Kidney (tissue), 14 donors: Measurements from ENCODE around the gene ATAD3C. TPM values are rescaled to one million over a fixed set of nuclear protein-coding genes. Genes with fewer than 3 reads are reported as not detected.
A peak's percentile ranks its signal among the peaks of the same experiment; 100 is the strongest.

Experiments used
- DNase-seq, 5 donors: peaks; one replicate each; pipeline ENCODE4 v3.0.0-alpha.2; 2013 to 2020
- FAIRE-seq: peaks from 2 replicates; lab custom pipeline; 2012; peaks lifted over from hg19 to GRCh38; lab: Jason Lieb, UNC
- H3K27ac ChIP-seq, 2 donors: one replicate each; pipeline ENCODE4 v1.7.0; 2013; ENCODE audit warnings: low read depth in 2 of 2, low read length in 2 of 2, inconsistent platforms in 1 of 2
- H3K27me3 ChIP-seq: one replicate; pipeline ENCODE4 v1.7.1; 2013; ENCODE audit warnings: low read length, inconsistent platforms; ENCODE audit not compliant: control insufficient read depth, insufficient read depth
- H3K36me3 ChIP-seq, 3 donors: one replicate each; pipeline versions ENCODE4 v1.7.0 to v1.7.1; 2013; ENCODE audit warnings: low read length in 3 of 3, control low read depth in 1 of 3, inconsistent platforms in 1 of 3; ENCODE audit not compliant: insufficient read depth in 3 of 3, control insufficient read depth in 2 of 3
- H3K4me1 ChIP-seq, 3 donors: one replicate each; pipeline versions ENCODE4 v1.7.0 to v1.7.1; 2013; ENCODE audit warnings: low read length in 3 of 3, inconsistent platforms in 1 of 3, low read depth in 1 of 3; ENCODE audit not compliant: control insufficient read depth in 2 of 3, insufficient read depth in 2 of 3
- H3K4me3 ChIP-seq, 3 donors: one replicate each; pipeline versions ENCODE4 v1.7.0 to v1.8.1; 2013; ENCODE audit warnings: low read length in 3 of 3, control low read depth in 1 of 3, inconsistent platforms in 1 of 3
- H3K9ac ChIP-seq, 3 donors: one replicate each; pipeline versions ENCODE4 v1.7.0 to v1.7.1; 2013; ENCODE audit warnings: low read length in 3 of 3, control low read depth in 1 of 3, inconsistent platforms in 1 of 3
- H3K9me3 ChIP-seq, 3 donors: one replicate each; pipeline versions ENCODE4 v1.7.0 to v1.7.1; 2013; ENCODE audit warnings: low read length in 3 of 3, control low read depth in 1 of 3, inconsistent platforms in 1 of 3; ENCODE audit not compliant: control insufficient read depth in 2 of 3, insufficient read depth in 1 of 3
- CTCF ChIP-seq: IDR thresholded peaks from 3 replicates; pipeline ENCODE4 v1.5.1; 2012; ENCODE audit warnings: mild to moderate bottlenecking, moderate library complexity, borderline replicate concordance; ENCODE audit not compliant: insufficient read depth; ENCODE audit errors: extremely low read depth
- intact Hi-C: fragments of 100-400 bp; cut with DNase I; formaldehyde crosslinking; loops from one replicate; pipeline ENCODE4 v1.11.1; 2022
- polyA plus RNA-seq: library from polyadenylated mRNA; stranded (reverse); fragments of 350-450 nt; fragmentation: Illumina TruSeq; extraction: RNeasy Lipid Tissue Mini Kit (QIAGEN cat#74804); gene quantifications from one replicate; pipeline ENCODE4 v1.2.3, GENCODE V29; 2014; ENCODE audit warnings: low read depth, low replicate concordance; ENCODE audit not compliant: insufficient read depth
- total RNA-seq: library from RNA; stranded (reverse); fragmentation: NEBNext Ultra II Directional; extraction: Animal tissue kit (Norgen Biotek cat#: 25700); gene quantifications from one replicate; pipeline ENCODE4 v1.2.1, GENCODE V29; 2021
- donor health status: control.
- donor health status: control.
- donor health status: control.
- donor health status: control.
- donor health status: control.
- donor health status: DM: yes; HTN: yes; CAD: no.
- donor health status: Normal renal cell carcinoma (clear cell type).

ATAD3C gene
- total and polyA plus RNA-seq, 2 donors from 2014 or later, result 10.0 to 14.3 TPM

GRCh38 chr1:1487701-1488100 lies 38.2 kb downstream of the ATAD3C start:
- TF ChIP-seq CTCF, result no peak

GRCh38 chr1:1489231-1489630 lies 39.7 kb downstream of the ATAD3C start:
- Histone ChIP-seq H3K4me3 (no peak overlapping the region), H3K36me3 (peaks cover 0 to 14% (median 4%) of the 10 kb centered on the region in 3 donors), H3K9ac (no peak overlapping the region), H3K27me3 (no peaks in the 10 kb centered on the region), H3K27ac (no peak overlapping the region), H3K9me3 (no peaks in the 10 kb centered on the region), H3K4me1 (no peaks in the 10 kb centered on the region)
- TF ChIP-seq CTCF, result no peak
- intact Hi-C loops, result no loop called here
- DNase-seq, result peak in 1 of 5 donors; percentile 49
- no peak for FAIRE-seq

More at GRCh38 chr1:1487701-1488100, 38.2 kb downstream of the ATAD3C start:
- intact Hi-C loops, result no loop called here
- H3K4me1 ChIP-seq, result no peaks in the 10 kb centered on the region
- no peak overlapping the region for H3K4me3 ChIP-seq
- FAIRE-seq, result no peak
- no peaks in the 10 kb centered on the region for H3K27me3 ChIP-seq
- no peaks in the 10 kb centered on the region for H3K9me3 ChIP-seq
- no peak for DNase-seq
- H3K27ac ChIP-seq, result no peak overlapping the region
- no peak overlapping the region for H3K9ac ChIP-seq
- H3K36me3 ChIP-seq, result peaks cover 0 to 8% (median 4%) of the 10 kb centered on the region in 3 donors

GRCh38 chr1:1489861-1490260 lies 40.4 kb downstream of the ATAD3C start:
- Histone ChIP-seq H3K27ac (no peak overlapping the region), H3K9me3 (no peaks in the 10 kb centered on the region), H3K27me3 (no peaks in the 10 kb centered on the region), H3K4me3 (no peak overlapping the region), H3K36me3 (peaks cover 0 to 14% (median 4%) of the 10 kb centered on the region in 3 donors), H3K4me1 (no peaks in the 10 kb centered on the region), H3K9ac (no peak overlapping the region)
- FAIRE-seq (no peak), DNase-seq (peak in 1 of 5 donors; percentile 64)
- no peak for TF ChIP-seq CTCF
- intact Hi-C loops, result no loop called here
